Thoracic aorta endothelial cell (primary cell): ENCODE results near the gene NTF3. TPM values are rescaled to one million over a fixed set of nuclear protein-coding genes. Genes with fewer than 3 reads are reported as not detected.

Experiments used
- total RNA-seq: library from RNA; depleted of rRNA; stranded (reverse); fragments of >200 nt; gene quantifications from 2 replicates; pipeline ENCODE4 v1.2.3, GENCODE V29; 2012

The NTF3 gene
- not detected in 2 replicates for total RNA-seq

DNA sequence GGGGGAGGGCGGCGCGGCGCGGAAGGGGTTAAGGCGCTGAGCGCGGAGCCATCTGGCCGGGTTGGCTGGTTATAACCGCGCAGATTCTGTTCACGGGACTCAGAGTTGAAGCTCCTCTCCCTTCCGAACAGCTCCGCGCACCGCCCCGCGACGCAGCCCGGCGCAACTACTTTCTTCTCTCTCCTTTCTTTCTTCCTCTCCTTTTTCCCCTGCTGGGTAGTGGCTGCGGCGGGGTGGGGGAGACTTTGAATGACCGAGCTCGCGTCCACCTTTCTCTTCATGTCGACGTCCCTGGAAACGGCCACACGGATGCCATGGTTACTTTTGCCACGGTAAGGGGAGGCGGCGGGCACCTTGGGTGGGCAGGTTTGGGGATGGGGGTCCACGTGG lies at the start of gene NTF3:
NTF3 (plus strand) TSS at position 98 of the 390 bp plus-strand sequence; CDS start at position 315, 217 bp downstream.

